SK-N-SH (cell line): ENCODE results near the gene TNFRSF14. TPM values are rescaled to one million over a fixed set of nuclear protein-coding genes. Genes with fewer than 3 reads are reported as not detected.
A peak's percentile ranks its signal among the peaks of the same experiment; 100 is the strongest.

Experiments
- CTCF ChIA-PET: fragments of 300-600, 350-600 bp; formaldehyde crosslinking; extraction: SDS; loops from one replicate; lab custom pipeline; 2021; lab: Yijun Ruan, JAX
- POLR2A ChIA-PET: fragments of 350-600 bp; sonication (Branson Sonifier 250); formaldehyde crosslinking; extraction: SDS; loops from one replicate; lab custom pipeline; 2020; ENCODE audit warnings: antibody characterized with exemption, inconsistent platforms; lab: Yijun Ruan, JAX
- DNase-seq: peaks from one replicate; pipeline ENCODE4 v3.0.0; 2012
- H2AFZ ChIP-seq: fragments of 200-600 bp; sonication (generic); 2 replicates; pipeline ENCODE4 v1.8.1; 2016; ENCODE audit warnings: antibody characterized with exemption, mild to moderate bottlenecking, low read depth
- H3F3A ChIP-seq: fragments of 200-600 bp; sonication (generic); replicated peaks from 2 replicates; pipeline ENCODE3; 2016; ENCODE audit warnings: antibody characterized with exemption, mild to moderate bottlenecking; ENCODE audit not compliant: insufficient read depth
- H3K27ac ChIP-seq, 2 experiments: fragments of 200-500 bp in 1 of 2; fragments of 200-600 bp in 1 of 2; sonication (Bioruptor generic) in 1 of 2; sonication (generic), shearing (Covaris generic) in 1 of 2; 2 replicates each; pipeline versions ENCODE4 v1.5.1 to v1.6.1; 2014 to 2016; ENCODE audit warnings: low read depth in 2 of 2, inconsistent platforms in 1 of 2, low read length in 1 of 2, mild to moderate bottlenecking in 1 of 2, mixed read lengths in 1 of 2
- H3K27me3 ChIP-seq: fragments of 200-600 bp; sonication (generic), shearing (Covaris generic); 2 replicates; pipeline ENCODE4 v1.6.1; 2016; ENCODE audit warnings: mixed run types; ENCODE audit not compliant: insufficient read depth
- H3K36me3 ChIP-seq, 2 experiments: fragments of 200-500 bp in 1 of 2; fragments of 200-600 bp in 1 of 2; sonication (Bioruptor generic) in 1 of 2; sonication (generic) in 1 of 2; replicated peaks in 1 of 2; 2 replicates each; pipeline versions ENCODE3 to v1.5.1; 2014 to 2016; ENCODE audit warnings: low read length in 1 of 2, mild to moderate bottlenecking in 1 of 2; ENCODE audit not compliant: insufficient read depth in 2 of 2, control insufficient read depth in 1 of 2
- H3K4me1 ChIP-seq, 2 experiments: fragments of 200-500 bp in 1 of 2; fragments of 200-600 bp in 1 of 2; sonication (Bioruptor generic) in 1 of 2; sonication (generic), shearing (Covaris generic) in 1 of 2; 2 replicates each; pipeline versions ENCODE4 v1.5.1 to v1.6.1; 2014 to 2016; ENCODE audit warnings: low read depth in 1 of 2, low read length in 1 of 2, mixed run types in 1 of 2; ENCODE audit not compliant: insufficient read depth in 2 of 2, control insufficient read depth in 1 of 2
- H3K4me2 ChIP-seq: fragments of 200-600 bp; sonication (generic), shearing (Covaris generic); 2 replicates; pipeline ENCODE4 v1.6.1; 2017; ENCODE audit warnings: mixed run types
- H3K4me3 ChIP-seq, 2 experiments: fragments of 200-500 bp in 1 of 2; fragments of 200-600 bp in 1 of 2; sonication (Bioruptor generic) in 1 of 2; sonication (generic), shearing (Covaris generic) in 1 of 2; 2 replicates each; pipeline versions ENCODE4 v1.5.1 to v1.8.1; 2014 to 2016; ENCODE audit warnings: low read depth in 2 of 2, inconsistent platforms in 1 of 2, low read length in 1 of 2, mild to moderate bottlenecking in 1 of 2, mixed read lengths in 1 of 2, moderate library complexity in 1 of 2
- H3K79me2 ChIP-seq: fragments of 200-600 bp; sonication (generic); 2 replicates; pipeline ENCODE4 v1.8.1; 2017; ENCODE audit warnings: mild to moderate bottlenecking; ENCODE audit not compliant: insufficient read depth
- H3K9ac ChIP-seq: fragments of 200-600 bp; sonication (generic); 2 replicates; pipeline ENCODE4 v1.6.1; 2017; ENCODE audit warnings: mixed run types
- H3K9me2 ChIP-seq: fragments of 200-600 bp; sonication (generic); 2 replicates; pipeline ENCODE4 v1.6.1; 2017; ENCODE audit warnings: mixed run types
- H3K9me3 ChIP-seq: fragments of 200-600 bp; sonication (generic); 2 replicates; pipeline ENCODE4 v1.6.1; 2017; ENCODE audit warnings: mixed run types, mild to moderate bottlenecking, moderate library complexity
- H4K20me1 ChIP-seq: fragments of 200-600 bp; sonication (generic); 2 replicates; pipeline ENCODE4 v1.6.1; 2017; ENCODE audit warnings: mild to moderate bottlenecking, mixed run types; ENCODE audit not compliant: insufficient read depth
- EZH2phosphoT487 ChIP-seq: fragments of 200-600 bp; sonication (generic); IDR thresholded peaks from 2 replicates; pipeline ENCODE4 v1.6.1; 2017; ENCODE audit warnings: low read depth, mixed run types, mild to moderate bottlenecking, antibody characterized with exemption, moderate library complexity, borderline replicate concordance
- IRF3 ChIP-seq: fragments of 150-350 bp; IDR thresholded peaks from 2 replicates; pipeline ENCODE4 v1.6.1; 2016; ENCODE audit warnings: mild to moderate bottlenecking, low read depth, low read length
- JUND ChIP-seq: IDR thresholded peaks from 2 replicates; pipeline ENCODE4 v1.4.0; 2012
- MXI1 ChIP-seq: IDR thresholded peaks from 2 replicates; pipeline ENCODE4 v1.6.1; 2012; ENCODE audit warnings: mild to moderate bottlenecking, low read depth, low read length, improper control_type of control experiment
- PBX3 ChIP-seq: IDR thresholded peaks from 2 replicates; pipeline ENCODE4; 2012
- POLR2AphosphoS5 ChIP-seq: IDR thresholded peaks from 2 replicates; pipeline ENCODE4 v1.6.1; 2012; ENCODE audit warnings: low read depth, low read length
- RAD21 ChIP-seq: IDR thresholded peaks from 2 replicates; pipeline ENCODE4 v1.6.1; 2012; ENCODE audit warnings: mild to moderate bottlenecking, low read length
- TAF1 ChIP-seq: IDR thresholded peaks from 2 replicates; pipeline ENCODE4 v1.6.1; 2012; ENCODE audit warnings: low read depth, mild to moderate bottlenecking, low read length, moderate library complexity, borderline replicate concordance
- TEAD4 ChIP-seq: IDR thresholded peaks from 2 replicates; pipeline ENCODE4 v1.4.0; 2012; ENCODE audit warnings: mild to moderate bottlenecking, borderline replicate concordance; ENCODE audit not compliant: insufficient read depth
- USF2 ChIP-seq: fragments of 150-350 bp; IDR thresholded peaks from 2 replicates; pipeline ENCODE4 v1.6.1; 2017; ENCODE audit warnings: antibody characterized with exemption, low read length, low read depth, borderline replicate concordance
- WGBS: methylation state at CpG from one replicate; pipeline ENCODE4 v1.1.6; 2017; ENCODE audit warnings: low lambda C conversion rate; 5-methylcytosine and 5-hydroxymethylcytosine counted together
- polyA plus RNA-seq, 3 experiments: library from polyadenylated mRNA; depleted of rRNA; stranded (reverse); fragments of >200 nt; gene quantifications; 2 replicates each; pipeline ENCODE4 v1.2.3, GENCODE V29; 2012

The TNFRSF14 gene
- polyA plus RNA-seq, 1 of the 3 experiments (the other 2 are of a cell fraction) = 0.28 TPM

- H3K79me2 ChIP-seq = no peaks in the 10 kb centered on the region
- H3K9me3 ChIP-seq = no peaks in the 10 kb centered on the region
- no peaks in the 10 kb centered on the region for H3K9me2 ChIP-seq
- no peak overlapping the region for H3K9ac ChIP-seq
- no peaks in the 10 kb centered on the region for H3F3A ChIP-seq
- H3K4me2 ChIP-seq = no peak overlapping the region
- TF ChIP-seq JUND = no peak
- no peak for TF ChIP-seq IRF3
- TF ChIP-seq TEAD4 = no peak
- H4K20me1 ChIP-seq = no peaks in the 10 kb centered on the region
- peak; percentile 31 for DNase-seq
- no peak overlapping the region for H2AFZ ChIP-seq
- no peaks in the 10 kb centered on the region for H3K36me3 ChIP-seq
- H3K27ac ChIP-seq = no peak overlapping the region
- no peak overlapping the region for H3K4me3 ChIP-seq
- CTCF ChIA-PET = interaction anchor here (0.6 to 3.3 kb wide), 5 partner anchors 10 to 229 kb away, joined by 3 to 16 read pairs (median 3); no protein-coding TSS in a partner anchor
- no peaks in the 10 kb centered on the region for H3K27me3 ChIP-seq
- peaks cover 0 to 4% of the 10 kb centered on the region in 2 experiments; a peak in 1 of 4 replicates for H3K4me1 ChIP-seq
- POLR2A ChIA-PET = interaction anchor here (1.4 kb wide), 1 partner anchor 28 kb away, joined by 4 read pairs; no protein-coding TSS in a partner anchor
- WGBS = 46% methylated on average over 8 of the region's 30 CpGs
Measured at GRCh38 chr1:2557482-2558400, 1.6 kb downstream of the TNFRSF14 start.

GRCh38 chr1:2558420-2558819 lies 2.2 kb downstream of the TNFRSF14 start:
- POLR2A ChIA-PET = interaction anchor here (1.4 kb wide), 1 partner anchor 27 kb away, joined by 4 read pairs; no protein-coding TSS in a partner anchor
- H3K9ac ChIP-seq = no peak overlapping the region
- H3K4me1 ChIP-seq = peaks cover 0 to 4% of the 10 kb centered on the region in 2 experiments; a peak in 1 of 4 replicates
- no peaks in the 10 kb centered on the region for H3F3A ChIP-seq
- TF ChIP-seq TAF1 = no peak
- no peak for TF ChIP-seq USF2
- no peak for TF ChIP-seq MXI1
- TF ChIP-seq POLR2AphosphoS5 = no peak
- no peak for TF ChIP-seq EZH2phosphoT487
- no peak for TF ChIP-seq PBX3
- TF ChIP-seq RAD21 = no peak
- no peak for TF ChIP-seq TEAD4
- TF ChIP-seq, all 33 proteins: peak for 0
- CTCF ChIA-PET = interaction anchor here (0.6 to 2.6 kb wide), 2 partner anchors 11 to 986 kb away, joined by 3 to 13 read pairs; no protein-coding TSS in a partner anchor
- H3K79me2 ChIP-seq = no peaks in the 10 kb centered on the region
- no peak overlapping the region for H3K27ac ChIP-seq
- no peak for DNase-seq
- H2AFZ ChIP-seq = no peak overlapping the region
- no peak overlapping the region for H3K4me3 ChIP-seq
- no peaks in the 10 kb centered on the region for H3K9me3 ChIP-seq
- no peaks in the 10 kb centered on the region for H3K27me3 ChIP-seq
- 57% methylated on average over 5 of the region's 12 CpGs for WGBS
- H3K9me2 ChIP-seq = no peaks in the 10 kb centered on the region
- H3K36me3 ChIP-seq = no peaks in the 10 kb centered on the region
- H4K20me1 ChIP-seq = no peaks in the 10 kb centered on the region
- no peak overlapping the region for H3K4me2 ChIP-seq
